K562 (cell line): ENCODE results near the gene DPP10. TPM values are rescaled to one million over a fixed set of nuclear protein-coding genes. Genes with fewer than 3 reads are reported as not detected.

ENCODE experiments used
- ATAC-seq: fragments of 200-7000 bp; cut with Tn5 transposase; 3 replicates; pipeline ENCODE4 v1.9.1; 2020; ENCODE audit warnings: moderate library complexity
- BruUV-seq: library from RNA; stranded (reverse); fragments of 400-500 nt; replicated peaks from 2 replicates; lab custom pipeline; 2021; lab: Mats Ljungman, UMichigan
- CTCF ChIA-PET: fragments of 300-600 bp; formaldehyde crosslinking; extraction: SDS; loops from one replicate; lab custom pipeline; 2021; ENCODE audit warnings: low intra/inter-chr PET ratio; lab: Yijun Ruan, JAX
- POLR2A ChIA-PET: fragments of 300-600, 350-650 bp; sonication (Branson Sonifier 250); formaldehyde crosslinking; extraction: SDS; loops from one replicate; lab custom pipeline; 2021; ENCODE audit warnings: antibody characterized with exemption, inconsistent platforms; lab: Yijun Ruan, JAX
- DNase-seq, 4 experiments: peaks; one replicate each; pipeline versions ENCODE4 v3.0.0 to v3.0.0-alpha.2; 2011 to 2018; ENCODE audit warnings: low spot score in 3 of 4, mixed read lengths in 3 of 4; ENCODE audit errors: extremely low read depth in 1 of 4
- FAIRE-seq: peaks from 2 replicates; lab custom pipeline; 2011; peaks lifted over from hg19 to GRCh38; lab: Jason Lieb, UNC
- H2AFZ ChIP-seq: 2 replicates; pipeline ENCODE4 v1.6.0; 2011; ENCODE audit warnings: low read depth, low read length, control low read depth, inconsistent platforms
- H3K27ac ChIP-seq: fragments of 200-600 bp; 3 replicates; pipeline ENCODE4 v1.8.0; 2011; ENCODE audit warnings: low read depth, mild to moderate bottlenecking, control low read depth, inconsistent platforms, low read length, moderate library complexity, mixed read lengths; ENCODE audit errors: extremely low read depth
- H3K27me3 ChIP-seq, 2 experiments: fragments of 300-600 bp in 1 of 2; 2 replicates in 1 of 2; 3 replicates in 1 of 2; pipeline versions ENCODE4 v1.6.0 to v1.8.0; 2011; ENCODE audit warnings: inconsistent platforms in 2 of 2, low read length in 2 of 2, mild to moderate bottlenecking in 1 of 2, mixed read lengths in 1 of 2, moderate library complexity in 1 of 2; ENCODE audit not compliant: control insufficient read depth in 2 of 2, insufficient read depth in 2 of 2
- H3K36me3 ChIP-seq: fragments of 300-600 bp; 3 replicates; pipeline ENCODE4 v1.8.0; 2011; ENCODE audit warnings: mild to moderate bottlenecking, low read length, inconsistent platforms; ENCODE audit not compliant: control insufficient read depth, insufficient read depth
- H3K4me1 ChIP-seq, 2 experiments: fragments of 200-600 bp in 1 of 2; replicated peaks in 1 of 2; 2 replicates in 1 of 2; 3 replicates in 1 of 2; pipeline versions ENCODE4 v1.5.1 to v1.8.0; 2011; ENCODE audit warnings: inconsistent platforms in 2 of 2, low read length in 2 of 2, mild to moderate bottlenecking in 1 of 2, mixed read lengths in 1 of 2, moderate library complexity in 1 of 2; ENCODE audit not compliant: control insufficient read depth in 2 of 2, insufficient read depth in 2 of 2
- H3K4me2 ChIP-seq: 2 replicates; pipeline ENCODE4 v1.6.1; 2011; ENCODE audit warnings: low read length, control low read depth, inconsistent platforms, mixed read lengths; ENCODE audit not compliant: insufficient read depth
- H3K4me3 ChIP-seq: fragments of 200-600 bp; sonication (generic), shearing (Covaris generic); 2 replicates; pipeline ENCODE4 v1.5.1; 2016; ENCODE audit warnings: control low read depth, inconsistent platforms
- H3K79me2 ChIP-seq: fragments of 200-600 bp; 3 replicates; pipeline ENCODE4 v1.8.0; 2011; ENCODE audit warnings: low read length, inconsistent platforms; ENCODE audit not compliant: control insufficient read depth, insufficient read depth
- H3K9ac ChIP-seq, 2 experiments: 2 replicates each; pipeline versions ENCODE4 v1.6.0 to v1.6.1; 2011; ENCODE audit warnings: low read depth in 2 of 2, low read length in 2 of 2, control low read depth in 1 of 2, inconsistent platforms in 1 of 2, mild to moderate bottlenecking in 1 of 2, mixed read lengths in 1 of 2; ENCODE audit not compliant: insufficient read depth in 1 of 2
- H3K9me1 ChIP-seq: one replicate; pipeline ENCODE4 v1.6.0; 2011; ENCODE audit warnings: inconsistent platforms, mild to moderate bottlenecking, low read length, moderate library complexity; ENCODE audit not compliant: control insufficient read depth, insufficient read depth
- H3K9me3 ChIP-seq: replicated peaks from 2 replicates; pipeline ENCODE4 v1.5.1; 2011; ENCODE audit warnings: low read depth, low read length, inconsistent platforms; ENCODE audit not compliant: control insufficient read depth, insufficient read depth
- H4K20me1 ChIP-seq: replicated peaks from 2 replicates; pipeline ENCODE4 v1.6.1; 2011; ENCODE audit warnings: low read length, inconsistent platforms, mixed read lengths; ENCODE audit not compliant: control insufficient read depth, insufficient read depth
- ARID3B ChIP-seq: fragments of 250-450 bp; sonication (Bioruptor Pico); IDR thresholded peaks from 2 replicates; pipeline ENCODE4 v1.4.0; 2020; ENCODE audit warnings: borderline replicate concordance
- CEBPG ChIP-seq, 3 experiments: fragments of 200-800 bp in 1 of 3; sonication (Bioruptor generic) in 1 of 3; sonication (generic) in 1 of 3; formaldehyde crosslinking in 1 of 3; IDR thresholded peaks in 2 of 3; conservative IDR thresholded peaks in 1 of 3; 2 replicates each; pipeline versions ENCODE4 v1.6.1 to v1.8.0; 2016 to 2022; ENCODE audit warnings: missing compliant biosample characterization in 2 of 3, missing genetic modification characterization in 2 of 3, mild to moderate bottlenecking in 1 of 3, missing genetic modification reagents in 1 of 3
- FOXJ2 ChIP-seq: fragments of 200-800 bp; sonication (Bioruptor generic); IDR thresholded peaks from 2 replicates; pipeline ENCODE4 v1.6.1; 2016; ENCODE audit warnings: missing genetic modification characterization, missing compliant biosample characterization
- KDM2B ChIP-seq: fragments of 250-450 bp; sonication (Bioruptor Pico); IDR thresholded peaks from 2 replicates; pipeline ENCODE4 v1.8.0; 2021; ENCODE audit warnings: mild to moderate bottlenecking, moderate library complexity
- PML ChIP-seq: IDR thresholded peaks from 2 replicates; pipeline ENCODE4 v1.6.1; 2012; ENCODE audit warnings: low read length, inconsistent platforms
- TAL1 ChIP-seq: fragments of 450-650 bp; IDR thresholded peaks from 2 replicates; pipeline ENCODE4 v1.6.1; 2016; ENCODE audit warnings: mild to moderate bottlenecking
- ZNF280B ChIP-seq: fragments of 250-450 bp; sonication (Bioruptor Pico); IDR thresholded peaks from 2 replicates; pipeline ENCODE4 v1.5.1; 2021; ENCODE audit warnings: mild to moderate bottlenecking
- WGBS: fragments of 100-300 bp; shearing (Covaris generic); methylation state at CpG from one replicate; pipeline ENCODE4 v1.1.6; 2016; ENCODE audit warnings: low coverage, mixed read lengths; ENCODE audit not compliant: insufficient coverage; ENCODE audit errors: missing lambda C conversion rate; 5-methylcytosine and 5-hydroxymethylcytosine counted together
- in situ Hi-C: fragments of 300-500 bp; cut with MboI; formaldehyde crosslinking; loops from 4 replicates; pipeline ENCODE4 v1.15.0; 2018; ENCODE audit warnings: inconsistent platforms, mixed read lengths
- intact Hi-C: fragments of 100-400 bp; cut with micrococcal nuclease; formaldehyde crosslinking; loops from 2 replicates; pipeline ENCODE4 v1.14.2; 2022
- polyA plus RNA-seq, 8 experiments: library from polyadenylated mRNA; depleted of rRNA in 4 of 8; stranded (reverse) in 5 of 8; unstranded in 3 of 8; fragments of >200 nt; fragmentation: Nextera tagmentation in 2 of 8; fragmentation: Illumina TruSeq in 1 of 8; extraction: Ambion mirVana in 2 of 8; extraction: Trizol in 1 of 8; gene quantifications; 2 replicates each; pipeline versions ENCODE4 v1.2.1 to v1.2.3, GENCODE V29; 2011 to 2014; ENCODE audit warnings: inconsistent platforms in 1 of 8, missing spikeins in 1 of 8
- total RNA-seq, 7 experiments: library from RNA; depleted of rRNA in 6 of 7; stranded (reverse); fragments of >200 nt in 6 of 7; fragmentation: Illumina TruSeq in 2 of 7; extraction: Trizol in 2 of 7; gene quantifications; 2 replicates each; pipeline versions ENCODE4 v1.2.1 to v1.2.3, GENCODE V29; 2011 to 2021; ENCODE audit warnings: low replicate concordance in 1 of 7

Gene DPP10
- total and polyA plus RNA-seq, 9 of the 15 experiments (the other 6 are each of a cell fraction or from before 2014, with no cell fraction given): not detected

GRCh38 chr2:114843963-114844362, 401.5 kb downstream of the DPP10 start:
- no peaks in the 10 kb centered on the region for H3K79me2 ChIP-seq
- no peak for DNase-seq
- POLR2A ChIA-PET: no interaction called here
- ATAC-seq: no peak
- no peaks in the 10 kb centered on the region for H3K9me1 ChIP-seq
- H2AFZ ChIP-seq: no peak overlapping the region
- H3K4me1 ChIP-seq: no peaks in the 10 kb centered on the region
- WGBS: 0% methylated on average over 3 of the region's 3 CpGs
- no peak overlapping the region for H3K9ac ChIP-seq
- H3K36me3 ChIP-seq: no peaks in the 10 kb centered on the region
- no peak for FAIRE-seq
- CTCF ChIA-PET: no interaction called here
- H3K4me3 ChIP-seq: no peak overlapping the region
- no peaks in the 10 kb centered on the region for H3K27me3 ChIP-seq
- no peaks in the 10 kb centered on the region for H4K20me1 ChIP-seq
- BruUV-seq: no TSS peak
- H3K4me2 ChIP-seq: no peak overlapping the region
- TF ChIP-seq FOXJ2 (tag) (no peak), TAL1 (no peak), CEBPG (CRISPR knock-in tag; IDR thresholded peaks at IDR 0.05) (no peak), CEBPG (tag; conservative IDR thresholded peaks at IDR 0.05 in 1 of 2, IDR thresholded peaks at IDR 0.05 in 1 of 2) (no peak), KDM2B (CRISPR knock-in tag) (no peak), ARID3B (no peak), PML (no peak), ZNF280B (CRISPR knock-in tag) (no peak)
- intact Hi-C loops: no loop called here
- no peaks in the 10 kb centered on the region; the same call in 1 of the 2 replicates for H3K9me3 ChIP-seq
- H3K27ac ChIP-seq: no peak overlapping the region
- in situ Hi-C loops: no loop called here
